Loucy (cell line): ENCODE results near the gene ESYT2.

ENCODE experiments used
- EZH2phosphoT487 ChIP-seq: fragments of 200-600 bp; IDR thresholded peaks from 2 replicates; pipeline ENCODE4 v1.6.1; 2018; ENCODE audit warnings: antibody characterized with exemption, mild to moderate bottlenecking, moderate library complexity, borderline replicate concordance
- TF ChIP-seq, protein P1 (sequence below): fragments of 200-600 bp; sonication (generic); conservative IDR thresholded peaks from 2 replicates; pipeline ENCODE4 v1.5.1; 2014; ENCODE audit warnings: mild to moderate bottlenecking, antibody characterized with exemption, low read length

DNA sequence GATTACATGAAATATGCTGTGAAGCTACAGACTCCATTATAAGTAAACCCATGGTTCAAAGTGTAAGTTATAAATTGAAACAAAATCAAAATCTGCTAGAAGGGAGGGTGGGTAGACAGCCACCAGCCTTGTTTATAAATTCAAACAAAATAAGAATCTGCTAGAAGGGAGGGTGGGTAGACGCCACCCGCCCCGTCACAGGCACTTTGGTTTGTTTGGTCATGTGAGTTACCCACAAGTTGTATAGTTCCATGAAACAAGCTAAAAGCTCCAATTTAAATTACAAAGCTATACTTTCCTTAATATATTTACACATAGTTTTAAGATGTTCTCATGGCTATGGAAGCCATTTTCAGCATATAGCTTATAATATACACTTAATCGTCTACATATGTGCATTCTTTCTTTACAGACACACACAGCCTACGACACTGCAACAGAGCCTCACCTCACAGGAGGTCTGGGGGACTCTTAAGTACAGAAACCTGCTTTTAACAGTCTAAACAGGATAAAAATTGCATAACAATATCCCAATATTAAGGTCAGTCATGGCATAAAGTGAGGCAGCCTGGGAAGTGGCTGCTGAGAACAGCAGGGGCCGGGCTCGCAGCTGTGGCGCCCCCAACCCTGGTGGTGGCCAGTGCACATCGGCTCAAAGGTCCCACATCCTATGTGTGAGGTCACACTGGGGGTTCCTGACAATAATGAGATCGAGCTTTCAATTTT, 96.7 kb downstream of the ESYT2 start:
- TF ChIP-seq, protein P1, sequence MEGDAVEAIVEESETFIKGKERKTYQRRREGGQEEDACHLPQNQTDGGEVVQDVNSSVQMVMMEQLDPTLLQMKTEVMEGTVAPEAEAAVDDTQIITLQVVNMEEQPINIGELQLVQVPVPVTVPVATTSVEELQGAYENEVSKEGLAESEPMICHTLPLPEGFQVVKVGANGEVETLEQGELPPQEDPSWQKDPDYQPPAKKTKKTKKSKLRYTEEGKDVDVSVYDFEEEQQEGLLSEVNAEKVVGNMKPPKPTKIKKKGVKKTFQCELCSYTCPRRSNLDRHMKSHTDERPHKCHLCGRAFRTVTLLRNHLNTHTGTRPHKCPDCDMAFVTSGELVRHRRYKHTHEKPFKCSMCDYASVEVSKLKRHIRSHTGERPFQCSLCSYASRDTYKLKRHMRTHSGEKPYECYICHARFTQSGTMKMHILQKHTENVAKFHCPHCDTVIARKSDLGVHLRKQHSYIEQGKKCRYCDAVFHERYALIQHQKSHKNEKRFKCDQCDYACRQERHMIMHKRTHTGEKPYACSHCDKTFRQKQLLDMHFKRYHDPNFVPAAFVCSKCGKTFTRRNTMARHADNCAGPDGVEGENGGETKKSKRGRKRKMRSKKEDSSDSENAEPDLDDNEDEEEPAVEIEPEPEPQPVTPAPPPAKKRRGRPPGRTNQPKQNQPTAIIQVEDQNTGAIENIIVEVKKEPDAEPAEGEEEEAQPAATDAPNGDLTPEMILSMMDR: 0 out of 2 replicates have a peak, but pooled peaks have one; percentile 10
- TF ChIP-seq EZH2phosphoT487: no peak
